ENCODE results near the gene LMTK2. TPM values are rescaled to one million over a fixed set of nuclear protein-coding genes. Genes with fewer than 3 reads are reported as not detected.

The LMTK2 gene
- polyA plus RNA-seq, 1 donor from 2014 or later, result 11.9 TPM

- no peaks in the 10 kb centered on the region for H3F3A ChIP-seq (ENCODE audit: insufficient read depth, low read length, poor library complexity, severe bottlenecking)
- no peaks in the 10 kb centered on the region for H3K27me3 ChIP-seq (ENCODE audit: insufficient read depth, low read depth, low read length)
- no peaks in the 10 kb centered on the region for H3K9me3 ChIP-seq (ENCODE audit: low read length)
- no peaks in the 10 kb centered on the region for H3K36me3 ChIP-seq (ENCODE audit: insufficient read depth, low read length)
- no peak overlapping the region for H3K4me3 ChIP-seq (ENCODE audit: low read length)
- H3K9me2 ChIP-seq (ENCODE audit: insufficient read depth, low read length), result no peaks in the 10 kb centered on the region
- no peak overlapping the region for H2AFZ ChIP-seq (ENCODE audit: low read depth, low read length)
- H3K9ac ChIP-seq (ENCODE audit: low read length), result no peak overlapping the region
- H3K4me2 ChIP-seq (ENCODE audit: low read length), result no peak overlapping the region
- H3K79me2 ChIP-seq (replicated peaks; ENCODE audit: insufficient read depth, low read length), result no peaks in the 10 kb centered on the region
- H3K27ac ChIP-seq (ENCODE audit: low read length), result no peak overlapping the region
- H4K20me1 ChIP-seq (ENCODE audit: insufficient read depth), result no peaks in the 10 kb centered on the region
- TF ChIP-seq, protein P1, sequence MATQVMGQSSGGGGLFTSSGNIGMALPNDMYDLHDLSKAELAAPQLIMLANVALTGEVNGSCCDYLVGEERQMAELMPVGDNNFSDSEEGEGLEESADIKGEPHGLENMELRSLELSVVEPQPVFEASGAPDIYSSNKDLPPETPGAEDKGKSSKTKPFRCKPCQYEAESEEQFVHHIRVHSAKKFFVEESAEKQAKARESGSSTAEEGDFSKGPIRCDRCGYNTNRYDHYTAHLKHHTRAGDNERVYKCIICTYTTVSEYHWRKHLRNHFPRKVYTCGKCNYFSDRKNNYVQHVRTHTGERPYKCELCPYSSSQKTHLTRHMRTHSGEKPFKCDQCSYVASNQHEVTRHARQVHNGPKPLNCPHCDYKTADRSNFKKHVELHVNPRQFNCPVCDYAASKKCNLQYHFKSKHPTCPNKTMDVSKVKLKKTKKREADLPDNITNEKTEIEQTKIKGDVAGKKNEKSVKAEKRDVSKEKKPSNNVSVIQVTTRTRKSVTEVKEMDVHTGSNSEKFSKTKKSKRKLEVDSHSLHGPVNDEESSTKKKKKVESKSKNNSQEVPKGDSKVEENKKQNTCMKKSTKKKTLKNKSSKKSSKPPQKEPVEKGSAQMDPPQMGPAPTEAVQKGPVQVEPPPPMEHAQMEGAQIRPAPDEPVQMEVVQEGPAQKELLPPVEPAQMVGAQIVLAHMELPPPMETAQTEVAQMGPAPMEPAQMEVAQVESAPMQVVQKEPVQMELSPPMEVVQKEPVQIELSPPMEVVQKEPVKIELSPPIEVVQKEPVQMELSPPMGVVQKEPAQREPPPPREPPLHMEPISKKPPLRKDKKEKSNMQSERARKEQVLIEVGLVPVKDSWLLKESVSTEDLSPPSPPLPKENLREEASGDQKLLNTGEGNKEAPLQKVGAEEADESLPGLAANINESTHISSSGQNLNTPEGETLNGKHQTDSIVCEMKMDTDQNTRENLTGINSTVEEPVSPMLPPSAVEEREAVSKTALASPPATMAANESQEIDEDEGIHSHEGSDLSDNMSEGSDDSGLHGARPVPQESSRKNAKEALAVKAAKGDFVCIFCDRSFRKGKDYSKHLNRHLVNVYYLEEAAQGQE (IDR thresholded peaks at IDR 0.05; ENCODE audit: borderline replicate concordance), result no peak
- TF ChIP-seq POLR2AphosphoS5 (IDR thresholded peaks at IDR 0.05), result no peak
- TF ChIP-seq EP300 (conservative IDR thresholded peaks at IDR 0.05; ENCODE audit: poor library complexity, severe bottlenecking), result no peak
- TF ChIP-seq RAD21 (conservative IDR thresholded peaks at IDR 0.05), result no peak
- TF ChIP-seq MXI1 (conservative IDR thresholded peaks at IDR 0.05; ENCODE audit: poor library complexity, severe bottlenecking), result no peak
- TF ChIP-seq TAF1 (IDR thresholded peaks at IDR 0.05; ENCODE audit: low read depth), result no peak
- TF ChIP-seq CTCF (IDR thresholded peaks at IDR 0.05; ENCODE audit: poor library complexity, severe bottlenecking), result no peak
- TF ChIP-seq EZH2 (IDR thresholded peaks at IDR 0.05; ENCODE audit: borderline replicate concordance, insufficient read depth, low read length, poor library complexity, severe bottlenecking), result no peak
- TF ChIP-seq SMC3 (conservative IDR thresholded peaks at IDR 0.05; ENCODE audit: poor library complexity), result no peak
These were observed 19.1 kb downstream of the LMTK2 start for GRCh38 chr7:98125759-98126158.

- H3K9ac ChIP-seq (ENCODE audit: low read length), result no peak overlapping the region
- no peak for TF ChIP-seq CTCF (IDR thresholded peaks at IDR 0.05; ENCODE audit: poor library complexity, severe bottlenecking)
- TF ChIP-seq, protein P1 (IDR thresholded peaks at IDR 0.05; ENCODE audit: borderline replicate concordance), result no peak
- no peak overlapping the region for H3K4me3 ChIP-seq (ENCODE audit: low read length)
- H4K20me1 ChIP-seq (ENCODE audit: insufficient read depth), result no peaks in the 10 kb centered on the region
- no peak overlapping the region for H3K27ac ChIP-seq (ENCODE audit: low read length)
- H3K27me3 ChIP-seq (ENCODE audit: insufficient read depth, low read depth, low read length), result no peaks in the 10 kb centered on the region
- H3F3A ChIP-seq (ENCODE audit: insufficient read depth, low read length, poor library complexity, severe bottlenecking), result no peaks in the 10 kb centered on the region
- H3K79me2 ChIP-seq (replicated peaks; ENCODE audit: insufficient read depth, low read length), result no peaks in the 10 kb centered on the region
- no peak overlapping the region for H2AFZ ChIP-seq (ENCODE audit: low read depth, low read length)
- H3K36me3 ChIP-seq (ENCODE audit: insufficient read depth, low read length), result no peaks in the 10 kb centered on the region
- H3K9me2 ChIP-seq (ENCODE audit: insufficient read depth, low read length), result no peaks in the 10 kb centered on the region
- no peak overlapping the region for H3K4me2 ChIP-seq (ENCODE audit: low read length)
- H3K9me3 ChIP-seq (ENCODE audit: low read length), result no peaks in the 10 kb centered on the region
These were observed 19.9 kb downstream of the LMTK2 start for GRCh38 chr7:98126311-98127142.

Measured in neural cell (in vitro differentiated cells).